ENCODE measurements around the gene CHN1. TPM values are rescaled to one million over a fixed set of nuclear protein-coding genes. Genes with fewer than 3 reads are reported as not detected.

The CHN1 gene
- total RNA-seq, 1 experiment from 2014 or later = not detected

GRCh38 chr2:174788291-174788929, 216.8 kb downstream of the CHN1 start:
- DNase-seq (ENCODE audit: low spot score) = peak; percentile 9

- peak; percentile 39 for DNase-seq (ENCODE audit: low spot score)
Observed at GRCh38 chr2:174787487-174788205, 217.5 kb downstream of the CHN1 start.

- DNase-seq (ENCODE audit: low spot score) = no peak
Observed at GRCh38 chr2:174786066-174786725, 219.0 kb downstream of the CHN1 start.

GRCh38 chr2:174785481-174785880, 219.7 kb downstream of the CHN1 start:
- no peak for DNase-seq (ENCODE audit: low spot score)

GRCh38 chr2:174784909-174785308, 220.3 kb downstream of the CHN1 start:
- DNase-seq (ENCODE audit: low spot score) = no peak

GRCh38 chr2:174784316-174784715, 220.9 kb downstream of the CHN1 start:
- DNase-seq (ENCODE audit: low spot score) = no peak

- DNase-seq (ENCODE audit: low spot score) = no peak
Observed at GRCh38 chr2:174781996-174782395, 223.2 kb downstream of the CHN1 start.

GRCh38 chr2:174781298-174781697, 223.9 kb downstream of the CHN1 start:
- no peak for DNase-seq (ENCODE audit: low spot score)

GRCh38 chr2:174780856-174781255, 224.3 kb downstream of the CHN1 start:
- no peak for DNase-seq (ENCODE audit: low spot score)

GRCh38 chr2:174780191-174780840, 224.9 kb downstream of the CHN1 start:
- no peak for DNase-seq (ENCODE audit: low spot score)

GRCh38 chr2:174779361-174779928, 225.7 kb downstream of the CHN1 start:
- no peak for DNase-seq (ENCODE audit: low spot score)

- peak; percentile 39 for DNase-seq (ENCODE audit: low spot score)
Observed at GRCh38 chr2:174778085-174778981, 226.8 kb downstream of the CHN1 start.

- DNase-seq (ENCODE audit: low spot score) = no peak
Observed at GRCh38 chr2:174777347-174778084, 227.7 kb downstream of the CHN1 start.

GRCh38 chr2:174776675-174777074, 228.5 kb downstream of the CHN1 start:
- DNase-seq (ENCODE audit: low spot score) = no peak

- no peak for DNase-seq (ENCODE audit: low spot score)
Observed at GRCh38 chr2:174776223-174776622, 229.0 kb downstream of the CHN1 start.

- DNase-seq (ENCODE audit: low spot score) = no peak
Observed at GRCh38 chr2:174775571-174775980, 229.6 kb downstream of the CHN1 start.

- no peak for DNase-seq (ENCODE audit: low spot score)
Observed at GRCh38 chr2:174774886-174775285, 230.3 kb downstream of the CHN1 start.

GRCh38 chr2:174773215-174773614, 232.0 kb downstream of the CHN1 start:
- no peak for DNase-seq (ENCODE audit: low spot score)

GRCh38 chr2:174772472-174772801, 232.7 kb downstream of the CHN1 start:
- no peak for DNase-seq (ENCODE audit: low spot score)

Data from HT-29 (cell line).